ENCODE measurements around the gene ADAMTS17.

GRCh38 chr15:100221471-100222348 is 120.1 kb downstream of the ADAMTS17 start:
- TF ChIP-seq POLR2A (IDR thresholded peaks at IDR 0.05; ENCODE audit: extremely low read depth, insufficient read length) (no peak), CTCF (IDR thresholded peaks at IDR 0.05; ENCODE audit: low read depth, low read length) (no peak), MYC (IDR thresholded peaks at IDR 0.05; ENCODE audit: low read depth, low read length) (no peak)
